Measurements from ENCODE around the gene ACOXL.

- TF ChIP-seq CTCF (IDR thresholded peaks at IDR 0.05) (no peak), POLR2A (IDR thresholded peaks at IDR 0.05) (no peak)
These were observed 129.4 kb downstream of the ACOXL start for GRCh38 chr2:110861616-110862260.

Data from esophagus squamous epithelium (tissue), 4 donors.